GM12878 (cell line): Measurements from ENCODE around the gene CDCA5.

ENCODE experiments used
- ATF2 ChIP-seq: IDR thresholded peaks from 2 replicates; pipeline ENCODE4 v1.6.1; 2012; ENCODE audit warnings: low read length, inconsistent platforms
- CTCF ChIP-seq, 3 experiments: IDR thresholded peaks in 2 of 3; conservative IDR thresholded peaks in 1 of 3; 2 replicates each; pipeline ENCODE4 v1.5.1; 2011; ENCODE audit warnings: low read depth in 3 of 3, low read length in 3 of 3, mild to moderate bottlenecking in 3 of 3, control low read depth in 2 of 3, moderate library complexity in 2 of 3, inconsistent platforms in 1 of 3, mixed read lengths in 1 of 3; ENCODE audit not compliant: control insufficient read depth in 2 of 3, insufficient read depth in 1 of 3; ENCODE audit errors: extremely low read depth in 1 of 3
- NFYA ChIP-seq: IDR thresholded peaks from 2 replicates; pipeline ENCODE4 v1.6.1; 2011; ENCODE audit warnings: low read depth, mild to moderate bottlenecking, low read length, improper control_type of control experiment, borderline replicate concordance
- REST ChIP-seq: IDR thresholded peaks from 2 replicates; pipeline ENCODE4 v1.6.1; 2012; ENCODE audit warnings: mild to moderate bottlenecking, low read depth, low read length
- SIN3A ChIP-seq: IDR thresholded peaks from 2 replicates; pipeline ENCODE4 v1.6.1; 2012; ENCODE audit warnings: low read depth, low read length, improper control_type of control experiment

DNA sequence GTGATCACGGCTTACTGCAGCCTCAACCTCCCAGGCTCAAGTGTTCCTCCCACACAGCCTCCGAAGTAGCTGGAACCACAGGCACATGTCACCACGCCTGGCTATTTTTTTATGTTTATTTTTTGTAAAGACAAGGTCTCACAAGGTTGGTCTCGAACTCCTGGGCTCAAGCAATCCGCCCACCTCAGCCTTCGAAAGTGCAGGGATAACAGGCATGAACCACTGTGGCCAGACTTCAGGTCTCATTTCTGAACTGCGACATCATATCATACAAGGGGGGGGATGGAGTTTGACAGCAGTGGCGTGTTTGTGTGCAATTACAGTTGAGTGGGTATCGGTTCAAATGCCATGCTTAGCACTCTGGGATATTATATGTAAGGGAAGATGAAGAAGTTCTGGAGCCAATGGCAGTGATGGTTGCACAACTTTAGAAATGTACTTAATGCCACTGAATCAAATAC is 32.4 kb downstream of the CDCA5 start:
- no peak for TF ChIP-seq REST
- no peak for TF ChIP-seq CTCF (IDR thresholded peaks at IDR 0.05 in 2 of 3, conservative IDR thresholded peaks at IDR 0.05 in 1 of 3; ENCODE audit: control insufficient read depth in 2 of 3, extremely low read depth in 1 of 3, insufficient read depth in 1 of 3, low read depth in 3 of 3, low read length in 3 of 3)
- TF ChIP-seq ATF2, result peak; percentile 84; the same call in 1 of the 2 replicates
- TF ChIP-seq SIN3A, result no peak
- TF ChIP-seq NFYA, result no peak
